H9 (cell line): ENCODE results near the gene ABHD14A. TPM values are rescaled to one million over a fixed set of nuclear protein-coding genes. Genes with fewer than 3 reads are reported as not detected.

ENCODE experiments used
- DNase-seq: peaks from one replicate; pipeline ENCODE4 v3.0.0-alpha.2; 2017
- H2AFZ ChIP-seq: one replicate; pipeline ENCODE4 v1.6.1; 2013; ENCODE audit warnings: mild to moderate bottlenecking, low read length, control low read depth, moderate library complexity
- H2AK5ac ChIP-seq: 2 replicates; pipeline ENCODE4 v1.6.1; 2013; ENCODE audit warnings: low read length, control low read depth, mixed read lengths; ENCODE audit not compliant: insufficient read length
- H2BK120ac ChIP-seq: one replicate; pipeline ENCODE4 v1.6.1; 2013; ENCODE audit warnings: low read depth, mild to moderate bottlenecking, low read length, control low read depth, inconsistent platforms; ENCODE audit not compliant: poor library complexity, severe bottlenecking
- H2BK12ac ChIP-seq: 2 replicates; pipeline ENCODE4 v1.6.1; 2013; ENCODE audit warnings: low read length, control low read depth, mixed read lengths, low read depth; ENCODE audit not compliant: insufficient read length
- H2BK15ac ChIP-seq: 2 replicates; pipeline ENCODE4 v1.6.1; 2013; ENCODE audit warnings: low read depth, low read length, control low read depth
- H2BK20ac ChIP-seq: one replicate; pipeline ENCODE4 v1.6.1; 2013; ENCODE audit warnings: low read depth, mild to moderate bottlenecking, low read length, control low read depth, inconsistent platforms; ENCODE audit not compliant: poor library complexity, severe bottlenecking
- H2BK5ac ChIP-seq: 2 replicates; pipeline ENCODE4 v1.6.1; 2013; ENCODE audit warnings: low read length, control low read depth, mixed read lengths; ENCODE audit not compliant: insufficient read length
- H3K14ac ChIP-seq: 2 replicates; pipeline ENCODE4 v1.6.1; 2013; ENCODE audit warnings: low read length, control low read depth; ENCODE audit not compliant: insufficient read depth
- H3K18ac ChIP-seq: 2 replicates; pipeline ENCODE4 v1.6.1; 2013; ENCODE audit warnings: low read depth, mild to moderate bottlenecking, mixed read lengths, low read length, control low read depth; ENCODE audit not compliant: insufficient read length
- H3K23ac ChIP-seq: 2 replicates; pipeline ENCODE4 v1.6.1; 2013; ENCODE audit warnings: low read length, control low read depth, mixed read lengths, low read depth; ENCODE audit not compliant: insufficient read length
- H3K23me2 ChIP-seq: 2 replicates; pipeline ENCODE4 v1.6.1; 2013; ENCODE audit warnings: low read depth, mild to moderate bottlenecking, mixed read lengths, low read length, control low read depth; ENCODE audit not compliant: insufficient read length, poor library complexity, severe bottlenecking
- H3K27ac ChIP-seq: 2 replicates; pipeline ENCODE4 v1.5.1; 2013; ENCODE audit warnings: low read length, control low read depth, mixed read lengths, low read depth; ENCODE audit not compliant: insufficient read length
- H3K27me3 ChIP-seq: 2 replicates; pipeline ENCODE4 v1.6.1; 2013; ENCODE audit warnings: low read length, control low read depth, inconsistent platforms; ENCODE audit not compliant: insufficient read depth
- H3K4ac ChIP-seq: 2 replicates; pipeline ENCODE4 v1.6.1; 2013; ENCODE audit warnings: low read depth, mild to moderate bottlenecking, control low read depth, inconsistent platforms, low read length, moderate library complexity
- H3K4me1 ChIP-seq: 2 replicates; pipeline ENCODE4 v1.6.1; 2013; ENCODE audit warnings: low read length, control low read depth, inconsistent platforms; ENCODE audit not compliant: insufficient read depth
- H3K4me2 ChIP-seq: 2 replicates; pipeline ENCODE4 v1.6.1; 2013; ENCODE audit warnings: low read length, control low read depth, mixed read lengths; ENCODE audit not compliant: insufficient read length, insufficient read depth
- H3K56ac ChIP-seq: 2 replicates; pipeline ENCODE4 v1.6.1; 2013; ENCODE audit warnings: low read depth, mild to moderate bottlenecking, mixed read lengths, low read length, control low read depth; ENCODE audit not compliant: insufficient read length
- H3K79me1 ChIP-seq: 2 replicates; pipeline ENCODE4 v1.6.1; 2013; ENCODE audit warnings: low read depth, mild to moderate bottlenecking, moderate library complexity, low read length, control low read depth, inconsistent platforms; ENCODE audit not compliant: insufficient read depth, poor library complexity, severe bottlenecking
- H3K79me2 ChIP-seq: 2 replicates; pipeline ENCODE4 v1.6.1; 2013; ENCODE audit warnings: low read length, control low read depth, inconsistent platforms; ENCODE audit not compliant: insufficient read depth
- H3K9ac ChIP-seq: 2 replicates; pipeline ENCODE4 v1.6.1; 2013; ENCODE audit warnings: low read length, control low read depth, mixed read lengths; ENCODE audit not compliant: insufficient read length; ENCODE audit errors: extremely low read depth
- H3K9me3 ChIP-seq: one replicate; pipeline ENCODE4 v1.6.1; 2013; ENCODE audit warnings: low read depth, low read length, inconsistent platforms; ENCODE audit not compliant: control insufficient read depth
- H3T11ph ChIP-seq: one replicate; pipeline ENCODE4 v1.6.1; 2013; ENCODE audit warnings: mild to moderate bottlenecking, low read length, control low read depth, inconsistent platforms
- H4K20me1 ChIP-seq: one replicate; pipeline ENCODE4 v1.6.1; 2013; ENCODE audit not compliant: control insufficient read depth, insufficient read length, insufficient read depth
- H4K5ac ChIP-seq: 2 replicates; pipeline ENCODE4 v1.6.1; 2013; ENCODE audit warnings: low read depth, mild to moderate bottlenecking, mixed read lengths, low read length, control low read depth; ENCODE audit not compliant: insufficient read length
- H4K8ac ChIP-seq: replicated peaks from 2 replicates; pipeline ENCODE4 v1.6.1; 2013; ENCODE audit warnings: low read length, control low read depth, mixed read lengths, low read depth; ENCODE audit not compliant: insufficient read length
- H4K91ac ChIP-seq: 2 replicates; pipeline ENCODE4 v1.6.1; 2013; ENCODE audit warnings: low read depth, mild to moderate bottlenecking, moderate library complexity, mixed read lengths, low read length, control low read depth; ENCODE audit not compliant: insufficient read length
- H3K27ac Mint-ChIP-seq, 3 experiments: 2 replicates in 2 of 3; 3 replicates in 1 of 3; pipeline ENCODE4 v1.8.0; 2020 to 2021; ENCODE audit warnings: mixed read lengths in 3 of 3, mild to moderate bottlenecking in 1 of 3, moderate library complexity in 1 of 3
- H3K27me3 Mint-ChIP-seq: 2 replicates; pipeline ENCODE4 v1.8.0; 2021; ENCODE audit warnings: low read depth, mild to moderate bottlenecking, moderate library complexity, mixed read lengths
- H3K36me3 Mint-ChIP-seq, 3 experiments: 2 replicates in 2 of 3; 3 replicates in 1 of 3; pipeline ENCODE4 v1.8.0; 2020 to 2021; ENCODE audit warnings: low read depth in 3 of 3, mixed read lengths in 3 of 3; ENCODE audit not compliant: insufficient read depth in 1 of 3
- H3K4me1 Mint-ChIP-seq, 2 experiments: 2 replicates each; pipeline ENCODE4 v1.8.0; 2020; ENCODE audit warnings: mixed read lengths in 2 of 2
- H3K4me3 Mint-ChIP-seq, 2 experiments: 2 replicates in 1 of 2; 3 replicates in 1 of 2; pipeline ENCODE4 v1.8.0; 2020 to 2021; ENCODE audit warnings: mild to moderate bottlenecking in 2 of 2, mixed read lengths in 2 of 2, moderate library complexity in 1 of 2
- H3K9me3 Mint-ChIP-seq, 2 experiments: 2 replicates in 1 of 2; 3 replicates in 1 of 2; pipeline ENCODE4 v1.8.0; 2020; ENCODE audit warnings: mild to moderate bottlenecking in 2 of 2, mixed read lengths in 2 of 2, moderate library complexity in 1 of 2
- WGBS: extraction: QIAGEN DNeasy Blood & Tissue Kit; methylation state at CpG from one replicate; pipeline ENCODE4 v1.1.7; 2013; ENCODE audit warnings: missing lambda C conversion rate, low lambda C conversion rate, mixed read lengths; ENCODE audit not compliant: insufficient read length; ENCODE audit errors: extremely low coverage; 5-methylcytosine and 5-hydroxymethylcytosine counted together
- total RNA-seq: library from RNA; stranded (reverse); gene quantifications from 2 replicates; pipeline ENCODE4 v1.2.1, GENCODE V29; 2021
- TF ChIP-seq, protein P1 (sequence below): fragments of 200-600 bp; sonication (generic); conservative IDR thresholded peaks from 3 replicates; pipeline ENCODE4 v1.8.0; 2021; ENCODE audit warnings: antibody characterized with exemption, mild to moderate bottlenecking

The ABHD14A gene
- total RNA-seq, 1 experiment from 2014 or later = 3.1 TPM

DNA sequence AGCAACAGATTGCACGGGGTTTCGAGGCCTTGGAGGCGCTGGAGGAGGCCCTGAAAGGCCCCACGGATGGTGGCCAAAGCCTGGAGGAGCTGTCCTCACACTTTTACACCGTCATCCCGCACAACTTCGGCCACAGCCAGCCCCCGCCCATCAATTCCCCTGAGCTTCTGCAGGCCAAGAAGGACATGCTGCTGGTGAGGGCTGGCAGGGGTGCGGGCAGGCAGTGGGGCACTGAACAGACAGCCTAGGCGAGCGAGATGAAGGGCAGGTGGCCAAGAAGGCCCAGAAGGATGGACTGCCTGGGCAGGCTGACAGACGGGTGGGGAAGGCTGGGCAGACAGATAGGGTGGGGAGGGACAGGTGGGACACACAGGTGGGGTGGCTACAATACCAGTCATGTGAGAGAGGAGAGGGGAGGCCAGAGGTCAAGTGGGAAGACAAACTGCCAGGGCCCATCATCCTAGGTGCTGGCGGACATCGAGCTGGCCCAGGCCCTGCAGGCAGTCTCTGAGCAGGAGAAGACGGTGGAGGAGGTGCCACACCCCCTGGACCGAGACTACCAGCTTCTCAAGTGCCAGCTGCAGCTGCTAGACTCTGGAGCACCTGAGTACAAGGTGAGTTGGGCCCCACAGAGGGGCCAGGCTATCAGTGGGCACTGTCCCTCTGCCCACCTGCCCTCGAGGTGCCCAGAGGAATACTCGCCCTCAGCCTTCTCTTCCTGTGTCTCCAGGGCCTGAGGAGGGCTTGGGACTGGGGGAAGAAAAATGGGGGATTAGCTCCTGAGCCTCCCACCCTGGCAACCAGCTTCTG lies 29.6 kb upstream of the ABHD14A start:
- H2BK120ac ChIP-seq = no peak overlapping the region
- H3K4ac ChIP-seq = no peak overlapping the region
- WGBS = no CpG with 5 or more reads among the region's 18 CpGs
- peaks cover 13 to 15% of the 10 kb centered on the region in 2 experiments for H3K4me1 Mint-ChIP-seq
- no peak overlapping the region for H3K23ac ChIP-seq
- no peak overlapping the region for H3K4me3 Mint-ChIP-seq
- H4K20me1 ChIP-seq = peaks cover 6% of the 10 kb centered on the region
- no peak overlapping the region for H3K14ac ChIP-seq
- no peak overlapping the region for H4K91ac ChIP-seq
- TF ChIP-seq, protein P1, sequence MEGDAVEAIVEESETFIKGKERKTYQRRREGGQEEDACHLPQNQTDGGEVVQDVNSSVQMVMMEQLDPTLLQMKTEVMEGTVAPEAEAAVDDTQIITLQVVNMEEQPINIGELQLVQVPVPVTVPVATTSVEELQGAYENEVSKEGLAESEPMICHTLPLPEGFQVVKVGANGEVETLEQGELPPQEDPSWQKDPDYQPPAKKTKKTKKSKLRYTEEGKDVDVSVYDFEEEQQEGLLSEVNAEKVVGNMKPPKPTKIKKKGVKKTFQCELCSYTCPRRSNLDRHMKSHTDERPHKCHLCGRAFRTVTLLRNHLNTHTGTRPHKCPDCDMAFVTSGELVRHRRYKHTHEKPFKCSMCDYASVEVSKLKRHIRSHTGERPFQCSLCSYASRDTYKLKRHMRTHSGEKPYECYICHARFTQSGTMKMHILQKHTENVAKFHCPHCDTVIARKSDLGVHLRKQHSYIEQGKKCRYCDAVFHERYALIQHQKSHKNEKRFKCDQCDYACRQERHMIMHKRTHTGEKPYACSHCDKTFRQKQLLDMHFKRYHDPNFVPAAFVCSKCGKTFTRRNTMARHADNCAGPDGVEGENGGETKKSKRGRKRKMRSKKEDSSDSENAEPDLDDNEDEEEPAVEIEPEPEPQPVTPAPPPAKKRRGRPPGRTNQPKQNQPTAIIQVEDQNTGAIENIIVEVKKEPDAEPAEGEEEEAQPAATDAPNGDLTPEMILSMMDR = no peak
- H2BK12ac ChIP-seq = no peak overlapping the region
- H3K79me2 ChIP-seq = peaks cover 9% of the 10 kb centered on the region
- H3K27me3 ChIP-seq = no peaks in the 10 kb centered on the region
- no peak overlapping the region for H2BK5ac ChIP-seq
- H3K9ac ChIP-seq = no peak overlapping the region
- H3K9me3 Mint-ChIP-seq = no peaks in the 10 kb centered on the region
- H3K56ac ChIP-seq = no peak overlapping the region
- DNase-seq = no peak
- no peaks in the 10 kb centered on the region for H3K9me3 ChIP-seq
- H2BK20ac ChIP-seq = no peak overlapping the region
- no peak overlapping the region for H3K4me2 ChIP-seq
- peaks cover 16% of the 10 kb centered on the region for H3K23me2 ChIP-seq
- H4K8ac ChIP-seq = no peak overlapping the region
- H2AFZ ChIP-seq = no peak overlapping the region
- H3K27me3 Mint-ChIP-seq = peaks cover 74% of the 10 kb centered on the region
- no peak overlapping the region for H2BK15ac ChIP-seq
- 0 out of 2 replicates have a peak, but pooled peaks cover 2% of the 10 kb centered on the region for H3K4me1 ChIP-seq
- peaks cover 8% of the 10 kb centered on the region for H3K79me1 ChIP-seq
- no peak overlapping the region for H2AK5ac ChIP-seq
- no peak overlapping the region for H3T11ph ChIP-seq
- H3K27ac ChIP-seq = no peak overlapping the region
- peaks cover 3 to 7% (median 7%) of the 10 kb centered on the region in 3 experiments; a peak in 6 of 7 replicates for H3K36me3 Mint-ChIP-seq
- no peak overlapping the region for H3K18ac ChIP-seq
- no peak overlapping the region for H3K27ac Mint-ChIP-seq
- no peak overlapping the region for H4K5ac ChIP-seq
